Esophagus squamous epithelium (tissue), 4 donors: Measurements from ENCODE around the gene PTMA.
A peak's percentile ranks its signal among the peaks of the same experiment; 100 is the strongest.

Source experiments
- POLR2A ChIP-seq, 4 donors: fragments of 450-650 bp; IDR thresholded peaks; one replicate each; pipeline ENCODE4 v1.6.1; 2017; ENCODE audit warnings: antibody characterized with exemption in 4 of 4, mild to moderate bottlenecking in 4 of 4, moderate library complexity in 3 of 4
- TF ChIP-seq, protein P1 (sequence below), 6 experiments: fragments of 450-650 bp in 4 of 6; fragments of 200-600 bp in 2 of 6; sonication (generic) in 2 of 6; IDR thresholded peaks; one replicate each; pipeline ENCODE4 v1.5.1; 2016 to 2019; ENCODE audit warnings: antibody characterized with exemption in 6 of 6, mild to moderate bottlenecking in 4 of 6, moderate library complexity in 4 of 6

- TF ChIP-seq, protein P1, sequence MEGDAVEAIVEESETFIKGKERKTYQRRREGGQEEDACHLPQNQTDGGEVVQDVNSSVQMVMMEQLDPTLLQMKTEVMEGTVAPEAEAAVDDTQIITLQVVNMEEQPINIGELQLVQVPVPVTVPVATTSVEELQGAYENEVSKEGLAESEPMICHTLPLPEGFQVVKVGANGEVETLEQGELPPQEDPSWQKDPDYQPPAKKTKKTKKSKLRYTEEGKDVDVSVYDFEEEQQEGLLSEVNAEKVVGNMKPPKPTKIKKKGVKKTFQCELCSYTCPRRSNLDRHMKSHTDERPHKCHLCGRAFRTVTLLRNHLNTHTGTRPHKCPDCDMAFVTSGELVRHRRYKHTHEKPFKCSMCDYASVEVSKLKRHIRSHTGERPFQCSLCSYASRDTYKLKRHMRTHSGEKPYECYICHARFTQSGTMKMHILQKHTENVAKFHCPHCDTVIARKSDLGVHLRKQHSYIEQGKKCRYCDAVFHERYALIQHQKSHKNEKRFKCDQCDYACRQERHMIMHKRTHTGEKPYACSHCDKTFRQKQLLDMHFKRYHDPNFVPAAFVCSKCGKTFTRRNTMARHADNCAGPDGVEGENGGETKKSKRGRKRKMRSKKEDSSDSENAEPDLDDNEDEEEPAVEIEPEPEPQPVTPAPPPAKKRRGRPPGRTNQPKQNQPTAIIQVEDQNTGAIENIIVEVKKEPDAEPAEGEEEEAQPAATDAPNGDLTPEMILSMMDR (IDR thresholded peaks at IDR 0.05), result peak; percentile 91 to 97 (median 94)
- TF ChIP-seq POLR2A (IDR thresholded peaks at IDR 0.05), result no peak
Measured at GRCh38 chr2:231713730-231714638, 5.7 kb downstream of the PTMA start.
